Measurements from ENCODE around the gene LRP5. TPM values are rescaled to one million over a fixed set of nuclear protein-coding genes. Genes with fewer than 3 reads are reported as not detected.
A peak's percentile ranks its signal among the peaks of the same experiment; 100 is the strongest.

Gene LRP5
- polyA plus RNA-seq, 3 donors: 0.23 to 0.29 TPM; not detected in 1

- peak in 1 of 3 donors; percentile 10 for DNase-seq
These were observed 149.2 kb downstream of the LRP5 start for GRCh38 chr11:68461575-68461917.

GRCh38 chr11:68463714-68464113 lies 151.3 kb downstream of the LRP5 start:
- Histone ChIP-seq H3K4me2 (replicated peaks; ENCODE audit: extremely low read depth, low read length, poor library complexity, severe bottlenecking) (peak overlapping the region; percentile 15), H3K36me3 (replicated peaks in 1 of 2; ENCODE audit: control insufficient read depth in 1 of 2, insufficient read depth in 2 of 2, low read length in 2 of 2) (peaks cover 0 to 9% of the 10 kb centered on the region in 2 donors)

More at GRCh38 chr11:68461575-68461917, 149.2 kb downstream of the LRP5 start:
- no peaks in the 10 kb centered on the region for H3K9me3 ChIP-seq (replicated peaks in 1 of 2; ENCODE audit: control insufficient read depth in 1 of 2, insufficient read depth in 1 of 2, low read length in 2 of 2)
- H3K27ac ChIP-seq (ENCODE audit: low read depth in 1 of 2, low read length in 2 of 2): peak overlapping the region in 1 of 2 donors; percentile 94
- Mint-ChIP-seq H3K4me3 (peak overlapping the region; percentile 90 to 95), H3K9me3 (no peaks in the 10 kb centered on the region), H3K27ac (peak overlapping the region; percentile 79 to 97 (median 89)), H3K4me1 (peaks cover 50% of the 10 kb centered on the region), H3K27me3 (ENCODE audit: low read depth in 3 of 3) (peaks cover 0 to 2% (median 0%) of the 10 kb centered on the region in 3 donors), H3K36me3 (peaks cover 2 to 4% of the 10 kb centered on the region in 2 donors)
- peaks cover 0 to 9% of the 10 kb centered on the region in 2 donors for H3K36me3 ChIP-seq (replicated peaks in 1 of 2; ENCODE audit: control insufficient read depth in 1 of 2, insufficient read depth in 2 of 2, low read length in 2 of 2)
- H3K4me3 ChIP-seq (replicated peaks in 1 of 3; ENCODE audit: low read depth in 2 of 3, low read length in 3 of 3): peak overlapping the region; percentile 64 to 85 (median 77)
- H3K79me2 ChIP-seq (ENCODE audit: insufficient read depth, low read length): peaks cover 60% of the 10 kb centered on the region
- H3K27me3 ChIP-seq (ENCODE audit: control insufficient read depth in 2 of 2, insufficient read depth in 2 of 2, low read length in 2 of 2): no peaks in the 10 kb centered on the region
- intact Hi-C loops (cut with micrococcal nuclease): loop anchor here in 1 of 2 donors (5.0 kb wide), 1 partner anchor 249 kb away; the partner anchor contains the start of gene KMT5B
- H3K9ac ChIP-seq (ENCODE audit: insufficient read depth, low read length, poor library complexity, severe bottlenecking): peak overlapping the region; percentile 82
- 0% methylated on average over 9 of the region's 12 CpGs for WGBS (ENCODE audit: insufficient coverage)
- peaks cover 55% of the 10 kb centered on the region for H4K20me1 ChIP-seq (ENCODE audit: insufficient read depth, low read length)
- peaks cover 23 to 33% of the 10 kb centered on the region in 2 donors for H3K4me1 ChIP-seq (ENCODE audit: control insufficient read depth in 1 of 2, insufficient read depth in 2 of 2, low read length in 2 of 2)
- no peak for TF ChIP-seq CTCF (IDR thresholded peaks at IDR 0.05)
- H2AFZ ChIP-seq (ENCODE audit: insufficient read depth, low read depth, low read length, poor library complexity, severe bottlenecking): no peak overlapping the region
- peak overlapping the region; percentile 89 for H3K4me2 ChIP-seq (replicated peaks; ENCODE audit: extremely low read depth, low read length, poor library complexity, severe bottlenecking)

More at GRCh38 chr11:68463714-68464113, 151.3 kb downstream of the LRP5 start:
- Histone ChIP-seq H2AFZ (ENCODE audit: insufficient read depth, low read depth, low read length, poor library complexity, severe bottlenecking) (no peak overlapping the region), H3K4me1 (ENCODE audit: control insufficient read depth in 1 of 2, insufficient read depth in 2 of 2, low read length in 2 of 2) (peaks cover 35 to 52% of the 10 kb centered on the region in 2 donors), H3K79me2 (ENCODE audit: insufficient read depth, low read length) (peaks cover 82% of the 10 kb centered on the region), H4K20me1 (ENCODE audit: insufficient read depth, low read length) (peaks cover 77% of the 10 kb centered on the region), H3K9ac (ENCODE audit: insufficient read depth, low read length, poor library complexity, severe bottlenecking) (no peak overlapping the region), H3K9me3 (replicated peaks in 1 of 2; ENCODE audit: control insufficient read depth in 1 of 2, insufficient read depth in 1 of 2, low read length in 2 of 2) (no peaks in the 10 kb centered on the region), H3K27ac (ENCODE audit: low read depth in 1 of 2, low read length in 2 of 2) (peak overlapping the region in 1 of 2 donors; percentile 58), H3K4me3 (replicated peaks in 1 of 3; ENCODE audit: low read depth in 2 of 3, low read length in 3 of 3) (no peak overlapping the region), H3K27me3 (ENCODE audit: control insufficient read depth in 2 of 2, insufficient read depth in 2 of 2, low read length in 2 of 2) (no peaks in the 10 kb centered on the region)
- Mint-ChIP-seq H3K27me3 (ENCODE audit: low read depth in 3 of 3) (no peaks in the 10 kb centered on the region), H3K9me3 (no peaks in the 10 kb centered on the region), H3K36me3 (peaks cover 8 to 14% of the 10 kb centered on the region in 2 donors), H3K4me3 (no peak overlapping the region), H3K27ac (peak overlapping the region in 2 of 7 donors; percentile 7 to 36), H3K4me1 (peaks cover 66% of the 10 kb centered on the region)
- no peak for DNase-seq
- WGBS (ENCODE audit: insufficient coverage): no CpG with 5 or more reads among the region's 1 CpG
- intact Hi-C loops (cut with micrococcal nuclease): loop anchor here in 1 of 2 donors (5.0 kb wide), 1 partner anchor 251 kb away; the partner anchor contains the start of gene KMT5B
- TF ChIP-seq CTCF (IDR thresholded peaks at IDR 0.05): no peak

All from CD14-positive monocyte (primary cell).